Astrocyte (in vitro differentiated cells and primary cell): ENCODE data around the gene DPYSL3. TPM values are rescaled to one million over a fixed set of nuclear protein-coding genes. Genes with fewer than 3 reads are reported as not detected.
A peak's percentile ranks its signal among the peaks of the same experiment; 100 is the strongest.

Experiments
- DNase-seq: peaks from one replicate; pipeline ENCODE4 v3.0.0-alpha.2; 2010; ENCODE audit warnings: low read depth
- FAIRE-seq: peaks from 2 replicates; lab custom pipeline; 2011; peaks lifted over from hg19 to GRCh38; lab: Jason Lieb, UNC
- H2AFZ ChIP-seq: 2 replicates; pipeline ENCODE4 v1.6.0; 2012; ENCODE audit warnings: low read depth, low read length, inconsistent platforms
- H3K27ac ChIP-seq: 2 replicates; pipeline ENCODE4 v1.5.1; 2011; ENCODE audit warnings: low read depth, low read length, inconsistent platforms
- H3K27me3 ChIP-seq: 2 replicates; pipeline ENCODE4 v1.6.0; 2011; ENCODE audit warnings: low read length, inconsistent platforms; ENCODE audit not compliant: insufficient read depth
- H3K36me3 ChIP-seq: 2 replicates; pipeline ENCODE4 v1.5.1; 2011; ENCODE audit warnings: low read length, inconsistent platforms; ENCODE audit not compliant: insufficient read depth
- H3K4me1 ChIP-seq: 2 replicates; pipeline ENCODE4 v1.5.1; 2011; ENCODE audit warnings: low read length, inconsistent platforms; ENCODE audit not compliant: insufficient read depth
- H3K4me2 ChIP-seq: 2 replicates; pipeline ENCODE4 v1.6.0; 2012; ENCODE audit warnings: low read length, inconsistent platforms
- H3K4me3 ChIP-seq: 2 replicates; pipeline ENCODE4 v1.5.1; 2011; ENCODE audit warnings: low read depth, mild to moderate bottlenecking, low read length, inconsistent platforms; ENCODE audit not compliant: insufficient read depth
- H3K79me2 ChIP-seq: 2 replicates; pipeline ENCODE4 v1.6.0; 2012; ENCODE audit warnings: mild to moderate bottlenecking, low read length, inconsistent platforms; ENCODE audit not compliant: insufficient read depth
- H3K9ac ChIP-seq: 2 replicates; pipeline ENCODE4 v1.6.0; 2012; ENCODE audit warnings: mild to moderate bottlenecking, low read length, inconsistent platforms
- H3K9me3 ChIP-seq: 2 replicates; pipeline ENCODE4 v1.5.1; 2012; ENCODE audit warnings: low read depth, mild to moderate bottlenecking, low read length, inconsistent platforms; ENCODE audit not compliant: insufficient read depth
- H4K20me1 ChIP-seq: 2 replicates; pipeline ENCODE4 v1.6.0; 2012; ENCODE audit warnings: low read length, inconsistent platforms; ENCODE audit not compliant: insufficient read depth
- H3K27ac Mint-ChIP-seq: one replicate; pipeline ENCODE4 v1.8.0; 2021; ENCODE audit warnings: mild to moderate bottlenecking, mixed read lengths; ENCODE audit not compliant: unreplicated experiment
- H3K27me3 Mint-ChIP-seq: one replicate; pipeline ENCODE4 v1.8.0; 2021; ENCODE audit warnings: low read depth, mixed read lengths; ENCODE audit not compliant: unreplicated experiment
- H3K36me3 Mint-ChIP-seq: one replicate; pipeline ENCODE4 v1.8.0; 2021; ENCODE audit warnings: low read depth, mixed read lengths; ENCODE audit not compliant: unreplicated experiment
- H3K4me1 Mint-ChIP-seq: one replicate; pipeline ENCODE4 v1.8.0; 2021; ENCODE audit warnings: low read depth, mixed read lengths; ENCODE audit not compliant: unreplicated experiment
- H3K4me3 Mint-ChIP-seq: one replicate; pipeline ENCODE4 v1.8.0; 2021; ENCODE audit warnings: mild to moderate bottlenecking, moderate library complexity, mixed read lengths; ENCODE audit not compliant: unreplicated experiment
- H3K9me3 Mint-ChIP-seq: one replicate; pipeline ENCODE4 v1.8.0; 2021; ENCODE audit warnings: mild to moderate bottlenecking, mixed read lengths; ENCODE audit not compliant: unreplicated experiment
- CTCF ChIP-seq: IDR thresholded peaks from 2 replicates; pipeline ENCODE4 v1.5.1; 2011; ENCODE audit warnings: low read depth, mild to moderate bottlenecking, inconsistent platforms, low read length, moderate library complexity; ENCODE audit not compliant: insufficient read depth
- EZH2 ChIP-seq: IDR thresholded peaks from 2 replicates; pipeline ENCODE4 v1.6.1; 2012; ENCODE audit warnings: mild to moderate bottlenecking, low read length, inconsistent platforms; ENCODE audit not compliant: insufficient read depth
- total RNA-seq: library from RNA; stranded (reverse); gene quantifications from 2 replicates; pipeline ENCODE4 v1.2.1, GENCODE V29; 2021

DPYSL3 gene
- total RNA-seq, 1 donor from 2014 or later: 197 TPM

- no peaks in the 10 kb centered on the region for H3K9me3 ChIP-seq
- FAIRE-seq (no peak), DNase-seq (peak; percentile 37)
- Mint-ChIP-seq H3K9me3 (no peaks in the 10 kb centered on the region), H3K27ac (no peak overlapping the region), H3K36me3 (peaks cover 1% of the 10 kb centered on the region), H3K4me3 (no peak overlapping the region), H3K4me1 (peaks cover 10% of the 10 kb centered on the region), H3K27me3 (peaks cover 1% of the 10 kb centered on the region)
- H2AFZ ChIP-seq: no peak overlapping the region
- H3K4me1 ChIP-seq: peaks cover 15% of the 10 kb centered on the region
- no peak overlapping the region for H3K27ac ChIP-seq
- no peak overlapping the region for H3K9ac ChIP-seq
- H3K4me2 ChIP-seq: no peak overlapping the region
- no peaks in the 10 kb centered on the region for H4K20me1 ChIP-seq
- TF ChIP-seq CTCF: no peak
- no peak for TF ChIP-seq EZH2
- no peaks in the 10 kb centered on the region for H3K36me3 ChIP-seq
- no peak overlapping the region for H3K4me3 ChIP-seq
- H3K79me2 ChIP-seq: no peaks in the 10 kb centered on the region
- no peaks in the 10 kb centered on the region for H3K27me3 ChIP-seq
Observed at GRCh38 chr5:147551677-147552076, 41.8 kb upstream of the DPYSL3 start.

- Histone ChIP-seq H3K4me2 (no peak overlapping the region), H3K9ac (no peak overlapping the region), H3K9me3 (no peaks in the 10 kb centered on the region), H3K36me3 (no peaks in the 10 kb centered on the region), H3K4me1 (no peaks in the 10 kb centered on the region), H4K20me1 (no peaks in the 10 kb centered on the region), H2AFZ (no peak overlapping the region), H3K4me3 (no peak overlapping the region), H3K79me2 (no peaks in the 10 kb centered on the region), H3K27me3 (no peaks in the 10 kb centered on the region), H3K27ac (no peak overlapping the region)
- no peak overlapping the region for H3K4me3 Mint-ChIP-seq
- FAIRE-seq: peak; percentile 55
- DNase-seq: peak; percentile 66
- peak overlapping the region; percentile 6 for H3K27ac Mint-ChIP-seq
- H3K9me3 Mint-ChIP-seq: no peaks in the 10 kb centered on the region
- peaks cover 1% of the 10 kb centered on the region for H3K36me3 Mint-ChIP-seq
- no peak for TF ChIP-seq EZH2
- TF ChIP-seq CTCF: no peak
- peaks cover 9% of the 10 kb centered on the region for H3K4me1 Mint-ChIP-seq
- H3K27me3 Mint-ChIP-seq: peaks cover 1% of the 10 kb centered on the region
Observed at GRCh38 chr5:147547730-147548129, 37.9 kb upstream of the DPYSL3 start.

- Histone ChIP-seq H2AFZ (no peak overlapping the region), H3K27me3 (no peaks in the 10 kb centered on the region), H4K20me1 (no peaks in the 10 kb centered on the region), H3K9me3 (no peaks in the 10 kb centered on the region), H3K36me3 (no peaks in the 10 kb centered on the region), H3K4me3 (no peak overlapping the region), H3K9ac (no peak overlapping the region), H3K4me1 (no peaks in the 10 kb centered on the region), H3K79me2 (no peaks in the 10 kb centered on the region), H3K27ac (no peak overlapping the region), H3K4me2 (no peak overlapping the region)
- no peak for TF ChIP-seq EZH2
- no peak for TF ChIP-seq CTCF
- Mint-ChIP-seq H3K4me1 (peaks cover 6% of the 10 kb centered on the region), H3K27ac (no peak overlapping the region), H3K27me3 (peaks cover 1% of the 10 kb centered on the region), H3K4me3 (no peak overlapping the region), H3K9me3 (no peaks in the 10 kb centered on the region), H3K36me3 (no peaks in the 10 kb centered on the region)
- DNase-seq (no peak), FAIRE-seq (no peak)
Observed at GRCh38 chr5:147544556-147544955, 34.7 kb upstream of the DPYSL3 start.
